IMR-90 (cell line): Measurements from ENCODE around the gene LDLRAD4.

Experiments
- BHLHE40 ChIP-seq: fragments of 150-350 bp; IDR thresholded peaks from 2 replicates; pipeline ENCODE4 v1.6.1; 2016; ENCODE audit warnings: mild to moderate bottlenecking, low read depth, low read length
- CTCF ChIP-seq: conservative IDR thresholded peaks from 2 replicates; pipeline ENCODE4 v1.5.1; 2012; ENCODE audit warnings: mild to moderate bottlenecking, low read depth, low read length, improper control_type of control experiment
- ELK1 ChIP-seq: fragments of 150-350 bp; IDR thresholded peaks from 2 replicates; pipeline ENCODE4 v1.6.1; 2016; ENCODE audit warnings: low read depth, mild to moderate bottlenecking, low read length, moderate library complexity, borderline replicate concordance
- FOS ChIP-seq: fragments of 150-350 bp; IDR thresholded peaks from 2 replicates; pipeline ENCODE4 v1.6.1; 2016; ENCODE audit warnings: low read depth, low read length
- MXI1 ChIP-seq: IDR thresholded peaks from 2 replicates; pipeline ENCODE4 v1.6.1; 2012; ENCODE audit warnings: low read depth, mild to moderate bottlenecking, low read length, moderate library complexity, borderline replicate concordance
- POLR2A ChIP-seq: IDR thresholded peaks from 2 replicates; pipeline ENCODE4 v1.6.1; 2012; ENCODE audit warnings: mild to moderate bottlenecking, low read depth, low read length
- RAD21 ChIP-seq: IDR thresholded peaks from 2 replicates; pipeline ENCODE4 v1.6.1; 2012; ENCODE audit warnings: low read length, improper control_type of control experiment
- TF ChIP-seq, protein P1 (sequence below): fragments of 150-350 bp; IDR thresholded peaks from 2 replicates; pipeline ENCODE4 v1.6.1; 2017; ENCODE audit warnings: mild to moderate bottlenecking, antibody characterized with exemption, low read length, low read depth

DNA sequence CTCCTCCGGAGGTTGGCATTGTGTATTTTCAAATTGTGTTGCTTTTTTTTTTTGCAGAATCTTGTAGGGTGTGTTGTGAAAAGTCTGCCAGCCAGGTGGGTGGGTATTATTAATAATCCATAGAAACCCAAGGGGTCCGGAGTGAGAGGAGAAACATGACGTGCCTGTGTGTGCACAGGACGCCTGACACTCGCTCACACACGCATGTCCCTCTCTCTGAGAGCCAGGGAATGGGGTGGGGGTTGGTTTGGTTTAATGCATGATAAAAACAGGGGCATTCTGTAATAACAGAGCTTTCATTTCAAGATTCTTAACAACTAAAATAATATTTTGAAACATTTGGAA is 283.0 kb downstream of the LDLRAD4 start:
- TF ChIP-seq CTCF (no peak), MXI1 (no peak), POLR2A (no peak), ELK1 (no peak), RAD21 (no peak), FOS (no peak), BHLHE40 (no peak)
- TF ChIP-seq, protein P1, sequence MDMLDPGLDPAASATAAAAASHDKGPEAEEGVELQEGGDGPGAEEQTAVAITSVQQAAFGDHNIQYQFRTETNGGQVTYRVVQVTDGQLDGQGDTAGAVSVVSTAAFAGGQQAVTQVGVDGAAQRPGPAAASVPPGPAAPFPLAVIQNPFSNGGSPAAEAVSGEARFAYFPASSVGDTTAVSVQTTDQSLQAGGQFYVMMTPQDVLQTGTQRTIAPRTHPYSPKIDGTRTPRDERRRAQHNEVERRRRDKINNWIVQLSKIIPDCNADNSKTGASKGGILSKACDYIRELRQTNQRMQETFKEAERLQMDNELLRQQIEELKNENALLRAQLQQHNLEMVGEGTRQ = no peak
